ENCODE measurements around the gene ADGRG7.

Gene ADGRG7

GRCh38 chr3:100740207-100740606 is 130.8 kb downstream of the ADGRG7 start:
- Mint-ChIP-seq H3K36me3 (ENCODE audit: low read depth) (peaks cover 57% of the 10 kb centered on the region), H3K27ac (no peak overlapping the region), H3K9me3 (no peaks in the 10 kb centered on the region), H3K27me3 (ENCODE audit: low read depth) (no peaks in the 10 kb centered on the region), H3K4me3 (no peak overlapping the region), H3K4me1 (ENCODE audit: low read depth) (peaks cover 3% of the 10 kb centered on the region)
- DNase-seq (ENCODE audit: low spot score), result peak; percentile 43

GRCh38 chr3:100743535-100743934 is 134.1 kb downstream of the ADGRG7 start:
- peaks cover 53% of the 10 kb centered on the region for H3K36me3 Mint-ChIP-seq (ENCODE audit: low read depth)
- H3K4me3 Mint-ChIP-seq, result no peak overlapping the region
- H3K27me3 Mint-ChIP-seq (ENCODE audit: low read depth), result no peaks in the 10 kb centered on the region
- DNase-seq (ENCODE audit: low spot score), result no peak
- no peaks in the 10 kb centered on the region for H3K9me3 Mint-ChIP-seq
- no peak overlapping the region for H3K27ac Mint-ChIP-seq
- H3K4me1 Mint-ChIP-seq (ENCODE audit: low read depth), result no peaks in the 10 kb centered on the region

GRCh38 chr3:100744671-100745070 is 135.3 kb downstream of the ADGRG7 start:
- peaks cover 55% of the 10 kb centered on the region for H3K36me3 Mint-ChIP-seq (ENCODE audit: low read depth)
- no peaks in the 10 kb centered on the region for H3K9me3 Mint-ChIP-seq
- DNase-seq (ENCODE audit: low spot score), result no peak
- no peak overlapping the region for H3K4me3 Mint-ChIP-seq
- H3K4me1 Mint-ChIP-seq (ENCODE audit: low read depth), result no peaks in the 10 kb centered on the region
- H3K27ac Mint-ChIP-seq, result no peak overlapping the region
- H3K27me3 Mint-ChIP-seq (ENCODE audit: low read depth), result no peaks in the 10 kb centered on the region

All from T-helper 2 cell treated with Interferon-gamma antibody and Interleukin-4, amounts not matched to agents 5 μg/mL and 100 μg/mL, for 36 hours (primary cell).